Calu3 (cell line): ENCODE data around the gene CCDC63. TPM values are rescaled to one million over a fixed set of nuclear protein-coding genes. Genes with fewer than 3 reads are reported as not detected.

Experiments used
- BruUV-seq: library from RNA; stranded (reverse); fragments of 400-500 nt; replicated peaks from 2 replicates; lab custom pipeline; 2021; lab: Mats Ljungman, UMichigan
- CTCF ChIA-PET: fragments of 300-600 bp; sonication (Branson Sonifier 250); formaldehyde crosslinking; loops from one replicate; lab custom pipeline; 2022; ENCODE audit warnings: antibody characterized with exemption; lab: Charles Lee
- DNase-seq: peaks from one replicate; pipeline ENCODE4 v3.0.0; 2022
- H3K27ac Mint-ChIP-seq: one replicate; pipeline ENCODE4 v1.8.0; 2022; ENCODE audit warnings: mixed read lengths; ENCODE audit not compliant: unreplicated experiment
- H3K27me3 Mint-ChIP-seq: one replicate; pipeline ENCODE4 v1.8.0; 2022; ENCODE audit warnings: mixed read lengths; ENCODE audit not compliant: unreplicated experiment
- H3K36me3 Mint-ChIP-seq: one replicate; pipeline ENCODE4 v1.8.0; 2022; ENCODE audit warnings: mild to moderate bottlenecking, moderate library complexity, mixed read lengths; ENCODE audit not compliant: insufficient read depth, unreplicated experiment
- H3K4me1 Mint-ChIP-seq: one replicate; pipeline ENCODE4 v1.8.0; 2022; ENCODE audit warnings: mild to moderate bottlenecking, low read depth, mixed read lengths; ENCODE audit not compliant: unreplicated experiment
- H3K4me3 Mint-ChIP-seq: one replicate; pipeline ENCODE4 v1.8.0; 2022; ENCODE audit warnings: mild to moderate bottlenecking, low read depth, moderate library complexity, mixed read lengths; ENCODE audit not compliant: unreplicated experiment
- H3K9me3 Mint-ChIP-seq: one replicate; pipeline ENCODE4 v1.8.0; 2022; ENCODE audit warnings: low read depth, mixed read lengths; ENCODE audit not compliant: unreplicated experiment
- CTCF ChIP-seq: fragments of 200-600 bp; IDR thresholded peaks from one replicate; pipeline ENCODE4 v1.8.0; 2022; ENCODE audit warnings: antibody characterized with exemption; ENCODE audit not compliant: unreplicated experiment
- intact Hi-C: fragments of 100-400 bp; cut with micrococcal nuclease; formaldehyde crosslinking; loops from one replicate; pipeline ENCODE4 v1.10.0; 2022; ENCODE audit not compliant: unreplicated experiment
- total RNA-seq: library from RNA; stranded (reverse); gene quantifications from 2 replicates; pipeline ENCODE4 v1.2.3, GENCODE V29; 2022

CCDC63 gene
- total RNA-seq, 1 experiment from 2014 or later: not detected

GRCh38 chr12:110934093-110934852 lies 87.5 kb downstream of the CCDC63 start:
- peaks cover 25% of the 10 kb centered on the region for H3K27me3 Mint-ChIP-seq
- CTCF ChIA-PET: no interaction called here

GRCh38 chr12:110935588-110935987 lies 88.8 kb downstream of the CCDC63 start:
- Mint-ChIP-seq H3K36me3 (no peaks in the 10 kb centered on the region), H3K27me3 (peaks cover 25% of the 10 kb centered on the region), H3K9me3 (no peaks in the 10 kb centered on the region), H3K4me3 (no peak overlapping the region), H3K27ac (no peak overlapping the region), H3K4me1 (peaks cover 10% of the 10 kb centered on the region)
- CTCF ChIA-PET: interaction anchor here (0.7 kb wide), 1 partner anchor 432 kb away, joined by 3 read pairs; no protein-coding TSS in a partner anchor
- intact Hi-C loops: loop anchor here (5.0 kb wide), 1 partner anchor 377 kb away; no protein-coding TSS in a partner anchor
- TF ChIP-seq CTCF: no peak
- no peak for DNase-seq
- no TSS peak for BruUV-seq

More at GRCh38 chr12:110934093-110934852, 87.5 kb downstream of the CCDC63 start:
- H3K9me3 Mint-ChIP-seq: no peaks in the 10 kb centered on the region
- no peaks in the 10 kb centered on the region for H3K36me3 Mint-ChIP-seq
- no peak overlapping the region for H3K27ac Mint-ChIP-seq
- no peak overlapping the region for H3K4me3 Mint-ChIP-seq
- peak; percentile 22 for DNase-seq
- H3K4me1 Mint-ChIP-seq: peaks cover 10% of the 10 kb centered on the region
- TF ChIP-seq CTCF: no peak
- no TSS peak for BruUV-seq
- intact Hi-C loops: no loop called here

- BruUV-seq: no TSS peak
- CTCF ChIA-PET: no interaction called here
- no peak for TF ChIP-seq CTCF
- no peak overlapping the region for H3K27ac Mint-ChIP-seq
- intact Hi-C loops: loop anchor here (2.0 to 5.0 kb wide), 2 partner anchors 362 to 376 kb away; no protein-coding TSS in a partner anchor
- DNase-seq: no peak
- H3K27me3 Mint-ChIP-seq: peaks cover 31% of the 10 kb centered on the region
- no peaks in the 10 kb centered on the region for H3K36me3 Mint-ChIP-seq
- H3K4me1 Mint-ChIP-seq: peaks cover 10% of the 10 kb centered on the region
- H3K9me3 Mint-ChIP-seq: no peaks in the 10 kb centered on the region
- no peak overlapping the region for H3K4me3 Mint-ChIP-seq
Measured at GRCh38 chr12:110936367-110937103, 89.7 kb downstream of the CCDC63 start.

GRCh38 chr12:110937104-110937641 lies 90.4 kb downstream of the CCDC63 start:
- DNase-seq: peak; percentile 67
- Mint-ChIP-seq H3K9me3 (no peaks in the 10 kb centered on the region), H3K4me1 (peaks cover 10% of the 10 kb centered on the region), H3K27ac (no peak overlapping the region), H3K36me3 (no peaks in the 10 kb centered on the region), H3K4me3 (no peak overlapping the region), H3K27me3 (peaks cover 37% of the 10 kb centered on the region)
- TF ChIP-seq CTCF: peak; percentile 96
- no TSS peak for BruUV-seq
- CTCF ChIA-PET: interaction anchor here (0.7 to 1.3 kb wide), 2 partner anchors 361 to 362 kb away, joined by 3 to 4 read pairs; no protein-coding TSS in a partner anchor
- intact Hi-C loops: loop anchor here (2.0 to 5.0 kb wide), 2 partner anchors 362 to 375 kb away; no protein-coding TSS in a partner anchor
